ENCODE measurements around the gene MAP2K5.
A peak's percentile ranks its signal among the peaks of the same experiment; 100 is the strongest.

The MAP2K5 gene

DNA sequence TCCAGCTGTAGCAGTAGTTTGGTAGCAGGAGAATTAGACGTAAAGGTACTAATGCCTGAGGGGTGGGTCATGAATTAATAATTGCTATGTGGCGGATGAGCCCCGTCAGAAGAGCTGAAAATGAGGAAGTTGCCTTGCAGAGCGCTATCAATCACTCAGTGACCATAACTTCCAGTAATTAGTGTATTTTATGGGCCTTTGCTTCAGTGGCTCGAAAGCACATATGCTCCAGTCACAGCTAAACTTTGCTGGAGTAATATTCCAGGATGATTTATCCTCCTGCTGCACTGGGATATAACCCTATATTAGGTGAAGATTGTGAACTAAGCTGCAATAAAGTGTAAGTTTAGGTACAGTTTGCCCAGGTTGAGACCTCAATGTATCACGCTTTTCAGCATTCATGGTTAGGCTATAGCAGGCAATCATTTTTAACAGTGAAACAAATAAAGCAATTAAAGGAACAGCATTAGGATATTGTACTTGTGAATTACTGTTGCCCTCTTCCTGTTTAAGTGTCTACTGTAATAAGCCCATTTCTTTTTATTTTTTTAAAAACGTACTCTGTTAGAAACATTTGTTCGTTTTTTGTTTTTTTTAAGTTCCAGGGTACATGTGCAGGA, 178.2 kb downstream of the MAP2K5 start (continued):
- TF ChIP-seq ZNF140 (tag by site-specific recombination; IDR thresholded peaks at IDR 0.05): no peak
- no peak for TF ChIP-seq HOXD13 (CRISPR knock-in tag; IDR thresholded peaks at IDR 0.05; ENCODE audit: borderline replicate concordance)
- TF ChIP-seq, protein P1, sequence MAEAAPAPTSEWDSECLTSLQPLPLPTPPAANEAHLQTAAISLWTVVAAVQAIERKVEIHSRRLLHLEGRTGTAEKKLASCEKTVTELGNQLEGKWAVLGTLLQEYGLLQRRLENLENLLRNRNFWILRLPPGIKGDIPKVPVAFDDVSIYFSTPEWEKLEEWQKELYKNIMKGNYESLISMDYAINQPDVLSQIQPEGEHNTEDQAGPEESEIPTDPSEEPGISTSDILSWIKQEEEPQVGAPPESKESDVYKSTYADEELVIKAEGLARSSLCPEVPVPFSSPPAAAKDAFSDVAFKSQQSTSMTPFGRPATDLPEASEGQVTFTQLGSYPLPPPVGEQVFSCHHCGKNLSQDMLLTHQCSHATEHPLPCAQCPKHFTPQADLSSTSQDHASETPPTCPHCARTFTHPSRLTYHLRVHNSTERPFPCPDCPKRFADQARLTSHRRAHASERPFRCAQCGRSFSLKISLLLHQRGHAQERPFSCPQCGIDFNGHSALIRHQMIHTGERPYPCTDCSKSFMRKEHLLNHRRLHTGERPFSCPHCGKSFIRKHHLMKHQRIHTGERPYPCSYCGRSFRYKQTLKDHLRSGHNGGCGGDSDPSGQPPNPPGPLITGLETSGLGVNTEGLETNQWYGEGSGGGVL (tag by site-specific recombination; IDR thresholded peaks at IDR 0.05): no peak
- TF ChIP-seq ZNF19 (tag by site-specific recombination; IDR thresholded peaks at IDR 0.05; ENCODE audit: low read depth): no peak
- no peak for TF ChIP-seq ZNF473 (tag by site-specific recombination; IDR thresholded peaks at IDR 0.05)
- peak; percentile 70 for TF ChIP-seq MZF1 (tag by site-specific recombination; IDR thresholded peaks at IDR 0.05; ENCODE audit: borderline replicate concordance)
- TF ChIP-seq BCL11A (tag by site-specific recombination; IDR thresholded peaks at IDR 0.05; ENCODE audit: low read depth): peak; percentile 93
- TF ChIP-seq, protein P2, sequence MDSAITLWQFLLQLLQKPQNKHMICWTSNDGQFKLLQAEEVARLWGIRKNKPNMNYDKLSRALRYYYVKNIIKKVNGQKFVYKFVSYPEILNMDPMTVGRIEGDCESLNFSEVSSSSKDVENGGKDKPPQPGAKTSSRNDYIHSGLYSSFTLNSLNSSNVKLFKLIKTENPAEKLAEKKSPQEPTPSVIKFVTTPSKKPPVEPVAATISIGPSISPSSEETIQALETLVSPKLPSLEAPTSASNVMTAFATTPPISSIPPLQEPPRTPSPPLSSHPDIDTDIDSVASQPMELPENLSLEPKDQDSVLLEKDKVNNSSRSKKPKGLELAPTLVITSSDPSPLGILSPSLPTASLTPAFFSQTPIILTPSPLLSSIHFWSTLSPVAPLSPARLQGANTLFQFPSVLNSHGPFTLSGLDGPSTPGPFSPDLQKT (IDR thresholded peaks at IDR 0.05; ENCODE audit: borderline replicate concordance, low read depth, low read length): no peak
- no peak for TF ChIP-seq ZNF274 (IDR thresholded peaks at IDR 0.05; ENCODE audit: low read length)
- no peak for TF ChIP-seq ZNF274 (tag by site-specific recombination; IDR thresholded peaks at IDR 0.05; ENCODE audit: borderline replicate concordance)
- peak; percentile 68; the same call in 1 of the 2 replicates for TF ChIP-seq ZNF558 (tag by site-specific recombination; IDR thresholded peaks at IDR 0.05)
- TF ChIP-seq, protein P3, sequence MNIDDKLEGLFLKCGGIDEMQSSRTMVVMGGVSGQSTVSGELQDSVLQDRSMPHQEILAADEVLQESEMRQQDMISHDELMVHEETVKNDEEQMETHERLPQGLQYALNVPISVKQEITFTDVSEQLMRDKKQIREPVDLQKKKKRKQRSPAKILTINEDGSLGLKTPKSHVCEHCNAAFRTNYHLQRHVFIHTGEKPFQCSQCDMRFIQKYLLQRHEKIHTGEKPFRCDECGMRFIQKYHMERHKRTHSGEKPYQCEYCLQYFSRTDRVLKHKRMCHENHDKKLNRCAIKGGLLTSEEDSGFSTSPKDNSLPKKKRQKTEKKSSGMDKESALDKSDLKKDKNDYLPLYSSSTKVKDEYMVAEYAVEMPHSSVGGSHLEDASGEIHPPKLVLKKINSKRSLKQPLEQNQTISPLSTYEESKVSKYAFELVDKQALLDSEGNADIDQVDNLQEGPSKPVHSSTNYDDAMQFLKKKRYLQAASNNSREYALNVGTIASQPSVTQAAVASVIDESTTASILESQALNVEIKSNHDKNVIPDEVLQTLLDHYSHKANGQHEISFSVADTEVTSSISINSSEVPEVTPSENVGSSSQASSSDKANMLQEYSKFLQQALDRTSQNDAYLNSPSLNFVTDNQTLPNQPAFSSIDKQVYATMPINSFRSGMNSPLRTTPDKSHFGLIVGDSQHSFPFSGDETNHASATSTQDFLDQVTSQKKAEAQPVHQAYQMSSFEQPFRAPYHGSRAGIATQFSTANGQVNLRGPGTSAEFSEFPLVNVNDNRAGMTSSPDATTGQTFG (tag by site-specific recombination; IDR thresholded peaks at IDR 0.05; ENCODE audit: borderline replicate concordance): no peak
- peak; percentile 96 for TF ChIP-seq ZNF843 (tag by site-specific recombination; IDR thresholded peaks at IDR 0.05)
- TF ChIP-seq ZNF514 (tag by site-specific recombination; IDR thresholded peaks at IDR 0.05): no peak
- no peak for TF ChIP-seq ZNF302 (tag by site-specific recombination; IDR thresholded peaks at IDR 0.05; ENCODE audit: low read depth)
- TF ChIP-seq, protein P4, sequence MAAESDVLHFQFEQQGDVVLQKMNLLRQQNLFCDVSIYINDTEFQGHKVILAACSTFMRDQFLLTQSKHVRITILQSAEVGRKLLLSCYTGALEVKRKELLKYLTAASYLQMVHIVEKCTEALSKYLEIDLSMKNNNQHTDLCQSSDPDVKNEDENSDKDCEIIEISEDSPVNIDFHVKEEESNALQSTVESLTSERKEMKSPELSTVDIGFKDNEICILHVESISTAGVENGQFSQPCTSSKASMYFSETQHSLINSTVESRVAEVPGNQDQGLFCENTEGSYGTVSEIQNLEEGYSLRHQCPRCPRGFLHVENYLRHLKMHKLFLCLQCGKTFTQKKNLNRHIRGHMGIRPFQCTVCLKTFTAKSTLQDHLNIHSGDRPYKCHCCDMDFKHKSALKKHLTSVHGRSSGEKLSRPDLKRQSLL (tag by site-specific recombination; IDR thresholded peaks at IDR 0.05): no peak; the same call in 1 of the 2 replicates
- no peak for TF ChIP-seq ZNF202 (tag by site-specific recombination; IDR thresholded peaks at IDR 0.05; ENCODE audit: borderline replicate concordance)
- no peak for TF ChIP-seq ZNF221 (tag by site-specific recombination; IDR thresholded peaks at IDR 0.05; ENCODE audit: borderline replicate concordance)
- TF ChIP-seq ZNF423 (tag by site-specific recombination; IDR thresholded peaks at IDR 0.05): 0 out of 2 replicates have a peak, but pooled peaks have one; percentile 23
- no peak for TF ChIP-seq ZNF37A (tag by site-specific recombination; IDR thresholded peaks at IDR 0.05)
- TF ChIP-seq, protein P5, sequence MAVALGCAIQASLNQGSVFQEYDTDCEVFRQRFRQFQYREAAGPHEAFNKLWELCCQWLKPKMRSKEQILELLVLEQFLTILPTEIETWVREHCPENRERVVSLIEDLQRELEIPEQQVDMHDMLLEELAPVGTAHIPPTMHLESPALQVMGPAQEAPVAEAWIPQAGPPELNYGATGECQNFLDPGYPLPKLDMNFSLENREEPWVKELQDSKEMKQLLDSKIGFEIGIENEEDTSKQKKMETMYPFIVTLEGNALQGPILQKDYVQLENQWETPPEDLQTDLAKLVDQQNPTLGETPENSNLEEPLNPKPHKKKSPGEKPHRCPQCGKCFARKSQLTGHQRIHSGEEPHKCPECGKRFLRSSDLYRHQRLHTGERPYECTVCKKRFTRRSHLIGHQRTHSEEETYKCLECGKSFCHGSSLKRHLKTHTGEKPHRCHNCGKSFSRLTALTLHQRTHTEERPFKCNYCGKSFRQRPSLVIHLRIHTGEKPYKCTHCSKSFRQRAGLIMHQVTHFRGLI (tag by site-specific recombination; IDR thresholded peaks at IDR 0.05): no peak
- TF ChIP-seq ZBTB1 (tag by site-specific recombination; IDR thresholded peaks at IDR 0.05): peak; percentile 41; the same call in 1 of the 2 replicates
- TF ChIP-seq SP2 (tag by site-specific recombination; IDR thresholded peaks at IDR 0.05): peak; percentile 57; the same call in 1 of the 2 replicates
- TF ChIP-seq, protein P6, sequence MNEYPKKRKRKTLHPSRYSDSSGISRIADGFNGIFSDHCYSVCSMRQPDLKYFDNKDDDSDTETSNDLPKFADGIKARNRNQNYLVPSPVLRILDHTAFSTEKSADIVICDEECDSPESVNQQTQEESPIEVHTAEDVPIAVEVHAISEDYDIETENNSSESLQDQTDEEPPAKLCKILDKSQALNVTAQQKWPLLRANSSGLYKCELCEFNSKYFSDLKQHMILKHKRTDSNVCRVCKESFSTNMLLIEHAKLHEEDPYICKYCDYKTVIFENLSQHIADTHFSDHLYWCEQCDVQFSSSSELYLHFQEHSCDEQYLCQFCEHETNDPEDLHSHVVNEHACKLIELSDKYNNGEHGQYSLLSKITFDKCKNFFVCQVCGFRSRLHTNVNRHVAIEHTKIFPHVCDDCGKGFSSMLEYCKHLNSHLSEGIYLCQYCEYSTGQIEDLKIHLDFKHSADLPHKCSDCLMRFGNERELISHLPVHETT (tag by site-specific recombination; IDR thresholded peaks at IDR 0.05): peak; percentile 82; the same call in 1 of the 2 replicates
- no peak for TF ChIP-seq ZNF529 (tag by site-specific recombination; IDR thresholded peaks at IDR 0.05; ENCODE audit: insufficient replicate concordance)
- no peak for TF ChIP-seq ZNF664 (tag by site-specific recombination; IDR thresholded peaks at IDR 0.05)
- TF ChIP-seq GFI1B (tag by site-specific recombination; IDR thresholded peaks at IDR 0.05): peak; percentile 84
- peak; percentile 100 for TF ChIP-seq ZNF2 (tag by site-specific recombination; IDR thresholded peaks at IDR 0.05)
- TF ChIP-seq, protein P7, sequence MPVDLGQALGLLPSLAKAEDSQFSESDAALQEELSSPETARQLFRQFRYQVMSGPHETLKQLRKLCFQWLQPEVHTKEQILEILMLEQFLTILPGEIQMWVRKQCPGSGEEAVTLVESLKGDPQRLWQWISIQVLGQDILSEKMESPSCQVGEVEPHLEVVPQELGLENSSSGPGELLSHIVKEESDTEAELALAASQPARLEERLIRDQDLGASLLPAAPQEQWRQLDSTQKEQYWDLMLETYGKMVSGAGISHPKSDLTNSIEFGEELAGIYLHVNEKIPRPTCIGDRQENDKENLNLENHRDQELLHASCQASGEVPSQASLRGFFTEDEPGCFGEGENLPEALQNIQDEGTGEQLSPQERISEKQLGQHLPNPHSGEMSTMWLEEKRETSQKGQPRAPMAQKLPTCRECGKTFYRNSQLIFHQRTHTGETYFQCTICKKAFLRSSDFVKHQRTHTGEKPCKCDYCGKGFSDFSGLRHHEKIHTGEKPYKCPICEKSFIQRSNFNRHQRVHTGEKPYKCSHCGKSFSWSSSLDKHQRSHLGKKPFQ (tag by site-specific recombination; IDR thresholded peaks at IDR 0.05): peak; percentile 57
